ENCODE data around the gene CDC16.
A peak's percentile ranks its signal among the peaks of the same experiment; 100 is the strongest.
"Not testable (repeated sequence)": the region's sequence is repeated elsewhere in the genome, so short reads cannot be mapped to it uniquely, and the experiment has no call there.

The CDC16 gene

GRCh38 chr13:114264313-114264712, 29.6 kb downstream of the CDC16 start:
- peaks cover 36% of the 10 kb centered on the region for H3K4me1 Mint-ChIP-seq (ENCODE audit: low read depth)
- H3K4me3 Mint-ChIP-seq; H3K27me3 Mint-ChIP-seq (ENCODE audit: low read depth); H3K9me3 Mint-ChIP-seq; H3K27ac Mint-ChIP-seq: not testable (repeated sequence)
- H3K36me3 Mint-ChIP-seq (ENCODE audit: low read depth): peaks cover 70% of the 10 kb centered on the region

DNA sequence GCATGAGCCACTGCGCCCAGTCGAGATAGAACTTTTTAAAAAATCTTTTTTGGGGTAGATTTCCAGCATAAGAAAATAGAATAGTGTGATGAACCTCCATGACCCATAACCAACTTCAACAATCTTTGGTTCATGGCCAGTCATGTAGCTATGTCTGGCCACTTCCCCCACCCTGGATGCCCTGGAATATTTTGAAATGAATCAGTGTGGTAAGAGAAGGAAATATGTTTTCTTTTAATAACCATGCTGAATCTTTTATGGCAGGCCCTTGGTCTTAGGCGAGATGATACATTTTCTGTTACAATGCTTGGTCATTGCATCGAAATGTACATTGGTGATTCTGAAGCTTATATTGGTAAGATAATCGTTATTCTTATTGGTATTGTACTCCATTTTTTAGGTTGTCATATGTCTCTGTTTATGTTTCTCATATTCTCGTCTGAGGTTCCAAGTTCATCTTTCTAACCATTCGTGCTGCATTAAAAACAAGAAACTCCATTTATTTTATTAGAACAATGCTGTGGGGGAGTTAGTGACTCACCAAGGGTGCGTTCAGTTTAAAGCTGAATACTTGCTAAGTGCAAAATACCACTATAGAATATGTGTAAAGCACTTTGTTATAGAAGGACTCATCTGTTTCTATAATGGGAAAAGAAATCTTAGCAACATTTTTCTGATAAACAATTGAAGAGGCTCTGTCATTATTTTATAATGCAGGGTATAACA, 30.4 kb downstream of the CDC16 start:
- H3K4me1 Mint-ChIP-seq (ENCODE audit: low read depth): peaks cover 36% of the 10 kb centered on the region
- peaks cover 67% of the 10 kb centered on the region for H3K36me3 Mint-ChIP-seq (ENCODE audit: low read depth)
- H3K27ac Mint-ChIP-seq: no peak overlapping the region
- no peak overlapping the region for H3K4me3 Mint-ChIP-seq
- H3K27me3 Mint-ChIP-seq (ENCODE audit: low read depth): no peaks in the 10 kb centered on the region
- no peaks in the 10 kb centered on the region for H3K9me3 Mint-ChIP-seq

- H3K4me3 Mint-ChIP-seq: no peak overlapping the region
- no peak overlapping the region for H3K27ac Mint-ChIP-seq
- peaks cover 62% of the 10 kb centered on the region for H3K36me3 Mint-ChIP-seq (ENCODE audit: low read depth)
- H3K9me3 Mint-ChIP-seq: no peaks in the 10 kb centered on the region
- no peaks in the 10 kb centered on the region for H3K27me3 Mint-ChIP-seq (ENCODE audit: low read depth)
- peaks cover 29% of the 10 kb centered on the region for H3K4me1 Mint-ChIP-seq (ENCODE audit: low read depth)
Observed at GRCh38 chr13:114266241-114266640, 31.5 kb downstream of the CDC16 start.

- Mint-ChIP-seq H3K4me3 (no peak overlapping the region), H3K36me3 (ENCODE audit: low read depth) (peaks cover 59% of the 10 kb centered on the region)
Observed at GRCh38 chr13:114268344-114269280, 33.9 kb downstream of the CDC16 start.

GRCh38 chr13:114269281-114269770, 34.6 kb downstream of the CDC16 start:
- Mint-ChIP-seq H3K4me3 (no peak overlapping the region), H3K27me3 (ENCODE audit: low read depth) (no peaks in the 10 kb centered on the region), H3K27ac (no peak overlapping the region), H3K9me3 (no peaks in the 10 kb centered on the region), H3K36me3 (ENCODE audit: low read depth) (peaks cover 58% of the 10 kb centered on the region), H3K4me1 (ENCODE audit: low read depth) (peaks cover 17% of the 10 kb centered on the region)

More at GRCh38 chr13:114268344-114269280, 33.9 kb downstream of the CDC16 start:
- no peaks in the 10 kb centered on the region for H3K27me3 Mint-ChIP-seq (ENCODE audit: low read depth)
- peak overlapping the region; percentile 20 for H3K27ac Mint-ChIP-seq
- H3K4me1 Mint-ChIP-seq (ENCODE audit: low read depth): peaks cover 17% of the 10 kb centered on the region
- no peaks in the 10 kb centered on the region for H3K9me3 Mint-ChIP-seq

DNA sequence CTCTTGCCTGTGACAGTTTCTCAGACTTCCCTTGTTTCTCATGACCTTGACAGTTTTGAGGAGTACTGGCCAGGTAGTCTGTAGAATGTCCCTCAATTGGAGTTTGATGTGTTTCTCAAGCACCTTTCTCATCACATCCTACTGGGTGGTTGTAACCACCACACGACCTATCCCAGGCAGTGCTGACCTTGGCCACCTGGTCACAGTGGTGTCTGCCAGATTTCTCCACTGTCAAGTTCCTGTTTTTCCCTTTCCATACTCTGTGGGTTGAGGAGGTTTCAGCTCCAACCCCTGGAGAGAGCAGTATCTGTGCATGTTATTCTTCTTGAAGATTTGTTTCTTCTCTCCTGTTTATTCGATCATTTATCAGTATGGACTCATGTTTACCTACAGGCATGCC, 38.3 kb downstream of the CDC16 start:
- Mint-ChIP-seq H3K27me3 (ENCODE audit: low read depth) (no peaks in the 10 kb centered on the region), H3K36me3 (ENCODE audit: low read depth) (peaks cover 53% of the 10 kb centered on the region), H3K27ac (no peak overlapping the region), H3K4me3 (no peak overlapping the region), H3K9me3 (no peaks in the 10 kb centered on the region), H3K4me1 (ENCODE audit: low read depth) (peaks cover 19% of the 10 kb centered on the region)

- H3K27me3 Mint-ChIP-seq (ENCODE audit: low read depth): no peaks in the 10 kb centered on the region
- peaks cover 38% of the 10 kb centered on the region for H3K36me3 Mint-ChIP-seq (ENCODE audit: low read depth)
- peaks cover 18% of the 10 kb centered on the region for H3K4me1 Mint-ChIP-seq (ENCODE audit: low read depth)
- no peaks in the 10 kb centered on the region for H3K9me3 Mint-ChIP-seq
- H3K27ac Mint-ChIP-seq: no peak overlapping the region
- H3K4me3 Mint-ChIP-seq: no peak overlapping the region
Observed at GRCh38 chr13:114275304-114275703, 40.6 kb downstream of the CDC16 start.

DNA sequence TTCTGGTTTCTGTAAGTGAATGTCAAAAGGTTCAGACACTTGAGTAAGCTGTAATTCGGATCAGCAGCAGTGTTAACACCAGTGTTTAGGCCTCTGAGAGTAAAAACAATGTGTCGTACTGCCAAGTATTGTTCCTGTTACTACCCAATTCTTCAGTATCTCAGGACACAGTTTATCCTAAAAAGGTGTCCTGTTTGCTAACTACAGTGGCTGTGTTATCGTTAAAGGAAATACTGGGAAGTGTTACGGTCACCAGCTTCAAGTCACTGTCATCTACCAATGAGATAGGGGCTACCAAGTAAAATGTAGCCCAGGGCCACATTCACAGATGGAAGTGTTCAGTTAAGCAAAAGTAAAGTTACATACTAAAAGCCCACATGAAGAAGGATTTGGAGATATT, 44.4 kb downstream of the CDC16 start:
- H3K4me1 Mint-ChIP-seq (ENCODE audit: low read depth): peaks cover 33% of the 10 kb centered on the region
- H3K27ac Mint-ChIP-seq: peak overlapping the region; percentile 83
- H3K27me3 Mint-ChIP-seq (ENCODE audit: low read depth): no peaks in the 10 kb centered on the region
- no peak overlapping the region for H3K4me3 Mint-ChIP-seq
- peaks cover 20% of the 10 kb centered on the region for H3K36me3 Mint-ChIP-seq (ENCODE audit: low read depth)
- H3K9me3 Mint-ChIP-seq: no peaks in the 10 kb centered on the region

GRCh38 chr13:114279758-114280355, 45.2 kb downstream of the CDC16 start:
- H3K4me3 Mint-ChIP-seq: peak overlapping the region; percentile 64
- H3K27ac Mint-ChIP-seq: peak overlapping the region; percentile 83
- peaks cover 34% of the 10 kb centered on the region for H3K4me1 Mint-ChIP-seq (ENCODE audit: low read depth)
- H3K36me3 Mint-ChIP-seq (ENCODE audit: low read depth): peaks cover 18% of the 10 kb centered on the region
- H3K27me3 Mint-ChIP-seq (ENCODE audit: low read depth): no peaks in the 10 kb centered on the region
- H3K9me3 Mint-ChIP-seq: no peaks in the 10 kb centered on the region

GRCh38 chr13:114281351-114282040, 46.8 kb downstream of the CDC16 start, which contains the start of gene UPF3A:
UPF3A (plus strand) TSS chr13:114281601; CDS start chr13:114281640, 39 bp downstream.
- Mint-ChIP-seq H3K27me3 (ENCODE audit: low read depth) (no peaks in the 10 kb centered on the region), H3K4me1 (ENCODE audit: low read depth) (peaks cover 37% of the 10 kb centered on the region), H3K36me3 (ENCODE audit: low read depth) (peaks cover 18% of the 10 kb centered on the region), H3K4me3 (peak within 1 kb of the TSS; percentile 90), H3K27ac (peak within 1 kb of the TSS; percentile 98), H3K9me3 (no peaks in the 10 kb centered on the region)

GRCh38 chr13:114282041-114282670, 47.5 kb downstream of the CDC16 start:
- peak overlapping the region; percentile 87 for H3K27ac Mint-ChIP-seq
- peak overlapping the region; percentile 89 for H3K4me3 Mint-ChIP-seq
- H3K27me3 Mint-ChIP-seq (ENCODE audit: low read depth): no peaks in the 10 kb centered on the region
- no peaks in the 10 kb centered on the region for H3K9me3 Mint-ChIP-seq
- H3K36me3 Mint-ChIP-seq (ENCODE audit: low read depth): peaks cover 22% of the 10 kb centered on the region
- H3K4me1 Mint-ChIP-seq (ENCODE audit: low read depth): peaks cover 38% of the 10 kb centered on the region

DNA sequence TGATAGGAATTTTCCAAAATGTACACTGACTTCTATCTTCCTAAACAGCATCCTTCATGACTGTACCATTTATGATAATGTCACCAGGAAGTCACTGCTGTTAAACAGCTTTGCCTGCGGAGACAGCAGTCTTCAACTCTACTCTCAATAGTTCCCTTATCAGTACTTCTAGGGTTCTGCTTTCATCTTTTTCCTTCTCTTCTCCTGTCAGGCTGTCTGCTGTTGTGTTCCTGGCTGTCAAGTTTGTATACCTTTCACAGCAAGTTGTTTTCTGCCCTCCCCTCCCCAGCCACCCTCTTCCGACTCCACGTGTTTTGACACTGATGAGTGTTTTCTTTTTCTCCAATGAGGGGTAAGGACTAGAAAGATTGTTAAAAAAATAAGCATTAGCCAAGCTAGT, 48.9 kb downstream of the CDC16 start:
- H3K4me1 Mint-ChIP-seq (ENCODE audit: low read depth): peaks cover 38% of the 10 kb centered on the region
- no peaks in the 10 kb centered on the region for H3K27me3 Mint-ChIP-seq (ENCODE audit: low read depth)
- H3K27ac Mint-ChIP-seq: peak overlapping the region; percentile 12
- peaks cover 19% of the 10 kb centered on the region for H3K36me3 Mint-ChIP-seq (ENCODE audit: low read depth)
- H3K9me3 Mint-ChIP-seq: no peaks in the 10 kb centered on the region
- H3K4me3 Mint-ChIP-seq: peak overlapping the region; percentile 58

- H3K27ac Mint-ChIP-seq: no peak overlapping the region
- H3K36me3 Mint-ChIP-seq (ENCODE audit: low read depth): peaks cover 18% of the 10 kb centered on the region
- H3K27me3 Mint-ChIP-seq (ENCODE audit: low read depth): no peaks in the 10 kb centered on the region
- no peaks in the 10 kb centered on the region for H3K9me3 Mint-ChIP-seq
- no peak overlapping the region for H3K4me3 Mint-ChIP-seq
- H3K4me1 Mint-ChIP-seq (ENCODE audit: low read depth): peaks cover 31% of the 10 kb centered on the region
Observed at GRCh38 chr13:114284680-114285079, 50.0 kb downstream of the CDC16 start.
